Measurements from ENCODE around the gene PROCR.

PROCR gene

DNA sequence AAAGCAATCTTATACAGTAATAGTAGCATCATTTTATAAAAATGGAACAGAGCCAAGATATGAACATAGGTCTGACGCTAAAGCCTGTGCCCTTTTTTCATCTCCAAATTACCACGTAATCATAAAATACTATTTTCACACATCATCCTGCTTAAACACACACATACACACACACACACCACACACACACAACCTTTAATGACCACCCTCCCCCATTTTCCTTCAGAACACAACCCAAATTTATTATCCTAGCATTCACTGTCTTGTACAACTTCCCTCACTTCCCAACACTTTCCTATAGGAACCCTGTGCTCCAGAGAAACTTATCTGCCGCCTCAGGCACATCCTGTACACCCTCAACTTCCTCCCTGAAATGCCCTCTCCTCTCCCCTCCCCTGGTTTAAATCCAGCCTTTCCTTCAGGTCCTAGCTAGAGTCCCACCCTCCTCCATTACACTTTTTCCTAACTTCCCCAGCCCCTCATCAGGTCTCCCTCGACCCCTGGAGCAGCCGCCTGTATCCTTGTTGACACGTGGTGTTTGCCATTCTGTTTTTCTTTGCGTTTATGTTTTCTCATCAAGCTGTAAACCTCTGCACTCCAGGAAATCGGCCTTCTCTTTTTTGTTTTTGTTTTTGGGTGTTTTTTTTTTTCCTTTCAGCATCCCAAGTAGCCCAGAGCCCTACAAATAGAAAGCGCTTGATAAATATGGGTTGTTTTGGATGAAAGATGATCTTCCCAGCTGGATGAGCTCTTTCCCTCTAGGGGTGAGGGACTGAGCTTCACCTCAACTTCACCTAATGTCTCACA, 53.6 kb downstream of the PROCR start:
- DNase-seq (ENCODE audit: low spot score): no peak
- no peak overlapping the region for H3K27ac ChIP-seq
- H3K4me3 ChIP-seq: no peak overlapping the region
- TF ChIP-seq, protein P1, sequence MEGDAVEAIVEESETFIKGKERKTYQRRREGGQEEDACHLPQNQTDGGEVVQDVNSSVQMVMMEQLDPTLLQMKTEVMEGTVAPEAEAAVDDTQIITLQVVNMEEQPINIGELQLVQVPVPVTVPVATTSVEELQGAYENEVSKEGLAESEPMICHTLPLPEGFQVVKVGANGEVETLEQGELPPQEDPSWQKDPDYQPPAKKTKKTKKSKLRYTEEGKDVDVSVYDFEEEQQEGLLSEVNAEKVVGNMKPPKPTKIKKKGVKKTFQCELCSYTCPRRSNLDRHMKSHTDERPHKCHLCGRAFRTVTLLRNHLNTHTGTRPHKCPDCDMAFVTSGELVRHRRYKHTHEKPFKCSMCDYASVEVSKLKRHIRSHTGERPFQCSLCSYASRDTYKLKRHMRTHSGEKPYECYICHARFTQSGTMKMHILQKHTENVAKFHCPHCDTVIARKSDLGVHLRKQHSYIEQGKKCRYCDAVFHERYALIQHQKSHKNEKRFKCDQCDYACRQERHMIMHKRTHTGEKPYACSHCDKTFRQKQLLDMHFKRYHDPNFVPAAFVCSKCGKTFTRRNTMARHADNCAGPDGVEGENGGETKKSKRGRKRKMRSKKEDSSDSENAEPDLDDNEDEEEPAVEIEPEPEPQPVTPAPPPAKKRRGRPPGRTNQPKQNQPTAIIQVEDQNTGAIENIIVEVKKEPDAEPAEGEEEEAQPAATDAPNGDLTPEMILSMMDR (IDR thresholded peaks at IDR 0.05): no peak

DNA sequence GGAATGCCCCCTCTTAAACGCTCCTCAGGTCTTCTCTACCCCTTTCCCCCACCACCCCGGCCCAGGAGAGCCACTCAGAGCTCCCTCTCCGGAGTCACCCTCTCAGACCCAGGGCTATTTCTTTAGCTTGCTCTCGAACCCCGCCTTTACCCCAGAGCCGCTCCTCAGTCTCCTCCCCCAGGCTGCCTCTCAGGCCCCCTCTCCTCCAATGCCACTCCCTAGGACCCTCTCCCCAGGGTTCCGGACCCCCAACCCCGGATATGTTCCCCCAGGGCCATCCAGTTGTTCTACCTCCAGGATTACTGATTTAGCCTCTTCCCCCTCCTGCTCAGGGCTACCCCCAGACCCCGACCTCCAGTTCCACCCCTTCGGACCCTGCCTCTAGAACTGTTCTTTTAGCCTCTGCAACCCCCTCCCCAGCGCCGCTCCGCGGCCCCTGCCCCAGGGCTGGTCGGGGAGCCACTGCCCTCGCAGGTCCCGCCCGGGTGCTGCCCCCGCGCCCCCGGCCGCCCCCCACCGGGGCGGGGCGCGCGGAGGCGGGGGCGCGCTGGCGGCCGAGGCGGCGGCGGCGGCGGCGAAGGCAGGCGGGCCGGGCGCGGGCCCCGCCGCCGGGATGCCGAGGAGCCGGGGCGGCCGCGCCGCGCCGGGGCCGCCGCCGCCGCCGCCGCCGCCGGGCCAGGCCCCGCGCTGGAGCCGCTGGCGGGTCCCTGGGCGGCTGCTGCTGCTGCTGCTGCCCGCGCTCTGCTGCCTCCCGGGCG, 54.4 kb downstream of the PROCR start, which contains the start of gene MMP24:
MMP24 (plus strand) TSS at position 565 of the 758 bp plus-strand sequence; CDS start at position 614, 49 bp downstream.
- no peak for DNase-seq (ENCODE audit: low spot score)
- H3K4me3 ChIP-seq: peak within 1 kb of the TSS; percentile 74
- no peak within 1 kb of the TSS for H3K27ac ChIP-seq
- TF ChIP-seq, protein P1 (IDR thresholded peaks at IDR 0.05): no peak

All from coronary artery (tissue), 2 donors.